Kidney epithelial cell (primary cell): ENCODE results near the gene POU2AF1. TPM values are rescaled to one million over a fixed set of nuclear protein-coding genes. Genes with fewer than 3 reads are reported as not detected.

Source experiments
- DNase-seq: peaks from one replicate; pipeline ENCODE4 v3.0.0-alpha.2; 2010; ENCODE audit warnings: low read depth
- H3K27me3 ChIP-seq: 2 replicates; pipeline ENCODE4 v1.6.0; 2011; ENCODE audit warnings: low read length; ENCODE audit not compliant: control insufficient read depth, insufficient read depth
- H3K36me3 ChIP-seq: 2 replicates; pipeline ENCODE4 v1.5.1; 2011; ENCODE audit warnings: low read length; ENCODE audit not compliant: control insufficient read depth, insufficient read depth
- H3K4me3 ChIP-seq: 2 replicates; pipeline ENCODE4 v1.5.1; 2011; ENCODE audit warnings: low read depth, mild to moderate bottlenecking, control low read depth, low read length
- CTCF ChIP-seq: IDR thresholded peaks from 2 replicates; pipeline ENCODE4 v1.5.1; 2011; ENCODE audit warnings: mild to moderate bottlenecking, moderate library complexity, low read length, control low read depth, inconsistent platforms; ENCODE audit not compliant: insufficient read depth, poor library complexity, severe bottlenecking
- total RNA-seq: library from RNA; depleted of rRNA; stranded (reverse); fragments of >200 nt; gene quantifications from 2 replicates; pipeline ENCODE4 v1.2.3, GENCODE V29; 2015

The POU2AF1 gene
- total RNA-seq, 1 donor from 2014 or later, result not detected

GRCh38 chr11:111339758-111340388 is 39.2 kb downstream of the POU2AF1 start:
- Histone ChIP-seq H3K4me3 (no peak overlapping the region), H3K36me3 (no peaks in the 10 kb centered on the region), H3K27me3 (no peaks in the 10 kb centered on the region)
- no peak for DNase-seq
- no peak for TF ChIP-seq CTCF

GRCh38 chr11:111336582-111337256 is 42.4 kb downstream of the POU2AF1 start:
- DNase-seq, result no peak
- Histone ChIP-seq H3K4me3 (no peak overlapping the region), H3K36me3 (no peaks in the 10 kb centered on the region), H3K27me3 (no peaks in the 10 kb centered on the region)
- no peak for TF ChIP-seq CTCF

GRCh38 chr11:111336062-111336461 is 43.0 kb downstream of the POU2AF1 start:
- H3K4me3 ChIP-seq, result no peak overlapping the region
- H3K36me3 ChIP-seq, result no peaks in the 10 kb centered on the region
- no peaks in the 10 kb centered on the region for H3K27me3 ChIP-seq
- no peak for DNase-seq
- no peak for TF ChIP-seq CTCF

DNA sequence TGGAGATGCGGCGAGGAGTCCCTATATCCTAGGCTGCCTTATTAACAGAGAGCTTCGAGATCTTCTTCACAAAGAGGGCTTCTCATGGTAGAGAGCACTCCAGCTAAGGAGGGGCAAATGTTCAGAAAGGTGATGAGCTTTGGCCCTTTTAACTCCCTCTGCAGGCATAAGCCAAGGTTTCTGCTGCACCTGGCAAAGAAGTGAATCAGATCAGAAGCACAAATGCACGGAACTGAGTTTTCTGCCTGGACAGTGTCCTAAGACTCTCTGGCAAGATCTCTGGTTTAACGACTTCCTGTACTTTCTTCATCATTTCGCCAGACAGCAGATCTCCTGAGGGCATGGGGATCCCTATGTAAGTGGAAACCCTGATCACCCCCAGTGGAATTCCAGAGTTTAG is 43.5 kb downstream of the POU2AF1 start:
- Histone ChIP-seq H3K27me3 (no peaks in the 10 kb centered on the region), H3K36me3 (no peaks in the 10 kb centered on the region), H3K4me3 (no peak overlapping the region)
- TF ChIP-seq CTCF, result no peak
- no peak for DNase-seq

DNA sequence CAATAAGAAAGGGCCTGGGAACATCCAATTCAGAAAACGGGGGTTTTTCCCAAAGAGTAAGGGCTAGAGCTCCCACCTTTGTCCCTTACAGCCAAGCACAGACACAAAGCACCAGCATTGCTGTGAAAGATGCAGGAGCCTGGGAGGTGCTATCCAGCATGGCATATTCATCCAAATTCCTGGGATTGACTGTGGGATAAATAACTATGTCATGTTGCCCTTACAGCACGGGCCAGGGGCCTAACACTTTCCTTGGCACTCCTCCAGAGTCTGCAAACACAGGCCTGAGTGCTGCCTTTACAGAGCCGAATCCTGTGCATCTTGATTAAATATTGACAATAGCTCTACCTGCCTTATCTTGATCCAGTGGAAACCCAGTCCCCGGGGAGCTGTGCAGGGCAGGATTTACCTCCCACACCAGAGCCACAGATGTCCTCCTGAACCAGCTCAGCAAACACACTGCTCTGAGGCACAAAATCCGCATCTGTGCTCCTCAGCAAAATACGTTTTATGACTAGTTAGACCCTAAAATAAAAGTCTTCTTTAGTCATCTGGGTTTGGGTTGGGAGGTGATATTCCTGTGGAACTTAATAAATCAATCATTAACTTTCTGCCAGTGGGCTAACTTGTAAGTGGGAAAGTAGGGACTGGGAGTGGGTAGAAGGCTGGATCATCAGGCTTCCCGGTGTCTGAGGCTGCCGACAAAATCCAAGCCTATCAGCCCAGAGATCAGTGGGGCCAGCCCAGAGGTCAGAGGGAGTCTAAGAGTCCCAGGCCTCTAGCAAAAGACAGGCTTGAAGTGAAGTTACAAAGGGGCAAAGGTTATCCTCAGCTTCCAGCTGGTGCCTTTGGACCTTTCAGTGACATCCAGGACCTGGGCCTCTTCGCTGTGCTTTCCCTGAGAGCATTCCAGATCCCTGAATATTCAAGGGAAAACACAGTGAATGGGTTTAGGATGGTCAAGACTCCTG is 44.3 kb downstream of the POU2AF1 start:
- no peak for TF ChIP-seq CTCF
- H3K4me3 ChIP-seq, result no peak overlapping the region
- no peaks in the 10 kb centered on the region for H3K27me3 ChIP-seq
- no peak for DNase-seq
- H3K36me3 ChIP-seq, result no peaks in the 10 kb centered on the region
